HG03442 (cell line): ENCODE results near the gene SNHG17.

Source experiments
- ATAC-seq: cut with Tn5 transposase; IDR thresholded peaks from one replicate; pipeline ENCODE4 v1.9.1; 2021; ENCODE audit warnings: mild to moderate bottlenecking, moderate library complexity; ENCODE audit not compliant: unreplicated experiment

Gene SNHG17

GRCh38 chr20:38377039-38377685 is 58.0 kb downstream of the SNHG17 start:
- no peak for ATAC-seq

DNA sequence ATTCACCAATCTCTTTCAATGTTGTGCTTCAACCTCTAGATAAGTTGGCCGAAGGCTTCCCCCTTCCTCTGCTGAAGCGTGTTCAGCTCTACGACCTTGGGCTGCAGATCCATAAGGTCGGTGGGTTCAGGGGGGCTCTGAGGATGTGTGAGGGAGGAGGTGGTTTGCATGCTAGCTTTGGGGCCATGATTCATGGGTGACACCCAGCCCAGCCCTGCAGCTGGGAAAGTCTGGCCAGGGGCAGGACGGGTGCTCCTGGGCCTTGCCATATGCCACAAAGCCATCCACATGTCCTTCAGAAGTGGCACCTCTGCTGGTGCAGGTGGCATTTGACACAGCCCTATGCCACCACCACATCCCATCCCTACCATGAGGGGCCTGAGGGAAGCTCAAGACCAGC is 61.2 kb downstream of the SNHG17 start:
- ATAC-seq: no peak

DNA sequence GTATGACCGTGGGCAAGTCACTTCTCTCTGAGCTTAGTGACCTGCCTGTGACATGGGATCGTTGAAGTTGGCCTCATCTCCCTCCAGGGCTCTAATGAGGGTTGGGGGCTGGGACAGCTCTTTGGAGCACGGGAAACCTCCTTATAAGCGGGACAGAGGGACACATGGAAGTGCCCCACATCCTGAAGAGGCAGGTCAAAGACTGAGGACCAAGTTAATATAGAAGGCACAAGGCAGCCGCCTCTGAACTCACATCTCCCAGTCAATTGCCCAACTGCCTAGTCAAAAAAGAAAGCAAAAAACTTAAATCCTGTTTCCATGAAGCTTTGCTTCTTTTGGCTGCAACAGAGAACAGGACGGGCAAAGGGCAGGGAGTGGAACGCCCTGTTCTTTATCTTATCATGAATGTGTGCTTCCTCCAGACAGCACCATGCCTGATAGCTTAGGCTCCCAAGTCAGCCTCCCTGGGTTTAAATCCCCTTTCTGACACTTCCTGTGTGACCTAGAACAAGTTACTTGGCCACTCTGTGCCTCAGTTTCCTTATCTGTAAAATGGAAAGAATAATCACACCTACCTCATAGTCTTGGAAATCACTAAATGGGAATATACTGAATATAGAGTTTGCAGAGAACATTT is 61.8 kb downstream of the SNHG17 start:
- no peak for ATAC-seq

- ATAC-seq: no peak
Observed at GRCh38 chr20:38372806-38373205, 62.3 kb downstream of the SNHG17 start.
